Bronchial epithelial cell (primary cell): ENCODE measurements around the gene OR1J1. TPM values are rescaled to one million over a fixed set of nuclear protein-coding genes. Genes with fewer than 3 reads are reported as not detected.

Experiments
- DNase-seq: peaks from one replicate; pipeline ENCODE4 v3.0.0-alpha.2; 2010; ENCODE audit warnings: low read depth
- FAIRE-seq: peaks from 2 replicates; lab custom pipeline; 2011; peaks lifted over from hg19 to GRCh38; lab: Jason Lieb, UNC
- H3K27me3 ChIP-seq: 2 replicates; pipeline ENCODE4 v1.5.1; 2011; ENCODE audit warnings: low read length; ENCODE audit not compliant: control insufficient read depth, insufficient read depth
- H3K36me3 ChIP-seq: 2 replicates; pipeline ENCODE4 v1.5.1; 2011; ENCODE audit warnings: low read length; ENCODE audit not compliant: control insufficient read depth, insufficient read depth
- H3K4me3 ChIP-seq: 2 replicates; pipeline ENCODE4 v1.5.1; 2011; ENCODE audit warnings: mild to moderate bottlenecking, low read depth, low read length, control low read depth
- total RNA-seq: library from RNA; depleted of rRNA; stranded (reverse); fragments of >200 nt; gene quantifications from 2 replicates; pipeline ENCODE4 v1.2.1, GENCODE V29; 2014
- TF ChIP-seq, protein P1 (sequence below): IDR thresholded peaks from 2 replicates; pipeline ENCODE4 v1.5.1; 2011; ENCODE audit warnings: mild to moderate bottlenecking, moderate library complexity, low read length, control low read depth, inconsistent platforms; ENCODE audit not compliant: insufficient read depth, severe bottlenecking

OR1J1 gene
- total RNA-seq, 1 donor from 2014 or later, result not detected

DNA sequence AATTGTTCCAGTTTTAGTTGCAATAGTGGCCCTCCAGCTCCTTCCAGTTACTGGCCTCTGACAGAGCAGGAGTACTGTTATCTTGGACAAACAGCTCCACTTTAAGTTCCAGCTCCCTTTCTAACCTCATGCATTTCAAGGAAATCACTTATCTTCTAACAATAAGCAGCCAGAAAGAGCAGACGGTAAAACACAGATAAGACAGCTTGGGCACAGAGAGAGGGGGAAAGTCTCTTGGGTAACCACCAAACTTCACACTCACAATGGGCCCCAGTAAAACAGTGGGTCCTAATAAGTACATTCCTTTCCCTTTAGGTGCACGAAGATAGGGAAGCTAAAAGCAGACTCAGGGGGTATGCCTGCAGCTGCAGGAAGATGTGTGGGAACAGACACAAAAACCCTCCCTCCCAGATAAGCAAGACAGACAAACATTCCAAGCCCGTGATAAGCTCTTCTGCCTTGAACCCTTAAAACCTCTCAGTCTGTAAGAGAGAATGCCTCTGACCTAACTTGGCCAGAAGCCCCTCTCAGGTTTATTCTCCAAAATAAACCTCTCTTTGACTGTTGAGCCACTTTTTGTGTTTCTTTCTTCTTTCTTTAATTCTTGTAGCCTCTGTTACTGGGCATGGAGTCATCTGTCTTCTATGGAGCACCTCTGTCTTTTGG lies 30.8 kb downstream of the OR1J1 start:
- DNase-seq (no peak), FAIRE-seq (no peak)
- Histone ChIP-seq H3K36me3 (no peaks in the 10 kb centered on the region), H3K27me3 (no peaks in the 10 kb centered on the region), H3K4me3 (no peak overlapping the region)
- TF ChIP-seq, protein P1, sequence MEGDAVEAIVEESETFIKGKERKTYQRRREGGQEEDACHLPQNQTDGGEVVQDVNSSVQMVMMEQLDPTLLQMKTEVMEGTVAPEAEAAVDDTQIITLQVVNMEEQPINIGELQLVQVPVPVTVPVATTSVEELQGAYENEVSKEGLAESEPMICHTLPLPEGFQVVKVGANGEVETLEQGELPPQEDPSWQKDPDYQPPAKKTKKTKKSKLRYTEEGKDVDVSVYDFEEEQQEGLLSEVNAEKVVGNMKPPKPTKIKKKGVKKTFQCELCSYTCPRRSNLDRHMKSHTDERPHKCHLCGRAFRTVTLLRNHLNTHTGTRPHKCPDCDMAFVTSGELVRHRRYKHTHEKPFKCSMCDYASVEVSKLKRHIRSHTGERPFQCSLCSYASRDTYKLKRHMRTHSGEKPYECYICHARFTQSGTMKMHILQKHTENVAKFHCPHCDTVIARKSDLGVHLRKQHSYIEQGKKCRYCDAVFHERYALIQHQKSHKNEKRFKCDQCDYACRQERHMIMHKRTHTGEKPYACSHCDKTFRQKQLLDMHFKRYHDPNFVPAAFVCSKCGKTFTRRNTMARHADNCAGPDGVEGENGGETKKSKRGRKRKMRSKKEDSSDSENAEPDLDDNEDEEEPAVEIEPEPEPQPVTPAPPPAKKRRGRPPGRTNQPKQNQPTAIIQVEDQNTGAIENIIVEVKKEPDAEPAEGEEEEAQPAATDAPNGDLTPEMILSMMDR, result no peak

DNA sequence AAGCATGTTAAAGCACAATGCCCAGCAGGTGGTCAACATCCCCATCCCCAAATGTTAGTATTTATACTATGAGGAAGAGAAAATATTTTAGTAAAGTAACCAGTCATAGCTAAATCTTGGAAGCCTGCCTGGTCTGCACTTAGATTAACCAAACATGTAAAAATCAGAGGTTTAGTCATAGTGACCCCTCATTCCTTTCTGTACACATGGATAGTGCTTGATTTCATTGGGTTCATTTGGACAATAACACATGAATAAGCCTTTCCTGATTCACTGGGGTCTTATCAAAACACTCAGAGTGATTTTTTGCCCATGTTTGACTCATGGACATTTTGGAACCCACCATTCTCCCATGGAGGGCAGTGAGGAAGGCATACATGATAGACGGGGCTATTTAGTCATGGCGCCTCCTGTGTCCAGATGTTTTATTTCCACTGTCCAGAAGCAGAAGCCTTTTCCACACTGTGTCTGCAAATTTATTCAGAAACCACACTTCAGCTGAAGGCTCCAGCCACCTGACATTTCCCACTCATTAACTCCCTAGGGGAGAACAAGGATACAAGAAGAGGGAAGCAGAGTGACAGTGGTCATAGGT lies 32.5 kb downstream of the OR1J1 start:
- Histone ChIP-seq H3K4me3 (no peak overlapping the region), H3K27me3 (no peaks in the 10 kb centered on the region), H3K36me3 (no peaks in the 10 kb centered on the region)
- TF ChIP-seq, protein P1, result no peak
- no peak for DNase-seq
- FAIRE-seq, result no peak

DNA sequence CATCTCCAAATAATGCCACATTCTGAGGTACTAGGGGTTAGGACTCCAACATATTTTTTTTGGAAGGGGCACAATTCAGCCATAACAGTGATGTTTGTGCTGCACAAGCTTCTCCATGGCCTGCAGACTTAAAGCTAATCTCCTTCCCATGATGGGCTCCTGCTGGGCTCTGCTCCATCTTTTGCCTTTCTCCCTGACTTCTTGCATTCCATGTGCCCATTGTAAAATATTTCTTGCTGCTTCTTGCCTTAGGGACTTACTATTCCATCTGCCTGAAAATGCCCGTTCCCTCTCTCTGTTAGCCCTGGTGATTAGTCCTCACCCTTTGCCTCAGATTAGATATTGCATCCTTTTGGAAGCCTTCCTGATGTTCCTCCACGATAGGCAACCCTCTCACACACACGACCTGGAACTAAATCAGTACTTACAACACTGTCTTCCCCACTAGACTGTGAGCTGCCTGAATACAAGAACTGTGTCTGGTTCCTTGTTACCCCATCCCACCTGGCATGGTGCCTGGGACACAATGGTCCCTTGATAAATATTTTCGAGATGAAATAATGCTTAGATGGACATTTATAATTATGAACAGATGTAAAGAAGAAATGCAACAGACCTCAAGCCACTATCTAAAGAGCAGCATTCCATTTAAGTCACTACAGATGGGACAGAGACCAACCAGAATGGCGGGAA lies 33.5 kb downstream of the OR1J1 start:
- H3K4me3 ChIP-seq, result no peak overlapping the region
- H3K27me3 ChIP-seq, result no peaks in the 10 kb centered on the region
- no peak for DNase-seq
- no peaks in the 10 kb centered on the region for H3K36me3 ChIP-seq
- TF ChIP-seq, protein P1, result no peak
- no peak for FAIRE-seq

DNA sequence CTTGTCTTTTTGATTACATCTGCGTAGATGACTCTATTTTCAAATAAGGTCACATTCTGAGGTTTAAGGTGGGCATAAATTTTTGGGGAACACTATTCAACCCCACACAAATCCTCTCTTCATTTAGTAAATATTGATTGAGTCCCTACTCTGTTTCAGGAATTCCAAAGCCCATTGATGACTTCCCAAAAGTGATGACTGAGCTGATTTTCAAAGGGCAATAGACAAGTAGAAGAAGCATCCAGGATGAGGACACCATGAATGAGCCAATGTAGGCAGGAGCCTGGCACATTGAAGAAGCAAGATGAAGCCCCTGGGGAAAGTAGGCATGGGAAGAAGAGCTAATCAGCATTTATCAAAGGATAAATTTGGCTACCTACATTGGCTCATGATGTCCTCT lies 35.2 kb downstream of the OR1J1 start:
- Histone ChIP-seq H3K27me3 (no peaks in the 10 kb centered on the region), H3K4me3 (no peak overlapping the region), H3K36me3 (no peaks in the 10 kb centered on the region)
- no peak for FAIRE-seq
- TF ChIP-seq, protein P1, result no peak
- no peak for DNase-seq

Other genes with a start within 250 kb of the OR1J1 start
- gene LHX6, start 249.0 kb downstream of the OR1J1 start, total RNA-seq, result 0.13 and 0.26 TPM in 2 replicates
- gene RBM18, start 213.1 kb downstream of the OR1J1 start, total RNA-seq, result 8.4 and 9.5 TPM in 2 replicates
- gene MRRF, start 213.0 kb downstream of the OR1J1 start, total RNA-seq, result 30.7 and 52.7 TPM in 2 replicates
- 0.77 and 1.3 TPM in 2 replicates for gene PTGS1, start 106.9 kb downstream of the OR1J1 start, total RNA-seq
- gene OR1J2, start 32.9 kb upstream of the OR1J1 start, total RNA-seq, result not detected in 2 replicates
- not detected in 2 replicates for gene OR1J4, start 41.2 kb upstream of the OR1J1 start, total RNA-seq
- gene OR1N1, start 49.4 kb upstream of the OR1J1 start, total RNA-seq, result not detected in 2 replicates
- not detected in 2 replicates for gene OR1N2, start 75.2 kb upstream of the OR1J1 start, total RNA-seq
- gene OR1L8, start 105.5 kb upstream of the OR1J1 start, total RNA-seq, result not detected in 2 replicates
- gene OR1Q1, start 136.8 kb upstream of the OR1J1 start, total RNA-seq, result not detected in 2 replicates
- not detected in 2 replicates for gene OR1B1, start 179.7 kb upstream of the OR1J1 start, total RNA-seq
- gene OR1L1, start 183.8 kb upstream of the OR1J1 start, total RNA-seq, result not detected in 2 replicates
- not detected in 2 replicates for gene OR1L3, start 197.2 kb upstream of the OR1J1 start, total RNA-seq
- gene OR1L4, start 246.1 kb upstream of the OR1J1 start, total RNA-seq, result not detected in 2 replicates